Activated effector memory CD4-positive, alpha-beta T cell treated with Interleukin-2 at 50 U/mL for 16 hours (primary cell): ENCODE measurements around the gene GDF2.

Experiments
- DNase-seq: peaks from one replicate; pipeline ENCODE4 v3.0.0-alpha.2; 2020

Gene GDF2

DNA sequence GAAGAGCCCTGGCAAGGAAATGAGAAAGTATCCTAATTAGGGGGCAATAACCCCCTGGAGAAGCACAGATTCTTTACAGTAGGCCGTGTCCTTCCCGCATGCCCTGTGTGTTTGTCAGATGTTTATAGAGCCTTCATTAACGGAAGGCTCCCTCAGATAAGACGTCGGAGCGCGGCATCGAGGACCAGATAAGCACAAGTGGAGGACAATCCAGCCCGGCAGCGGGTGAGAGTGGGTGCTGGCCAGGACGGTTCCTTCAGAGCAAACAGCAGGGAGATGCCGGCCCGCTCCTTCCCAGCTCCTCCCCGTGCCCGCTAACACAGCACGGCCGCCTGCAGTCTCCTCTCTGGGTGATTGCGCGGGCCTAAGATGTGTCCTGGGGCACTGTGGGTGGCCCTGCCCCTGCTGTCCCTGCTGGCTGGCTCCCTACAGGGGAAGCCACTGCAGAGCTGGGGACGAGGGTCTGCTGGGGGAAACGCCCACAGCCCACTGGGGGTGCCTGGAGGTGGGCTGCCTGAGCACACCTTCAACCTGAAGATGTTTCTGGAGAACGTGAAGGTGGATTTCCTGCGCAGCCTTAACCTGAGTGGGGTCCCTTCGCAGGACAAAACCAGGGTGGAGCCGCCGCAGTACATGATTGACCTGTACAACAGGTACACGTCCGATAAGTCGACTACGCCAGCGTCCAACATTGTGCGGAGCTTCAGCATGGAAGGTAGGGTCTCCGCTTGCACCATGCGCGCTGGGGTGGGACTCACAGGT, at the start of gene GDF2:
TSS of gene GDF2 (plus strand) at position 155 of the 762 bp plus-strand sequence. CDS start at position 370, 215 bp downstream.
- DNase-seq, result no peak

DNA sequence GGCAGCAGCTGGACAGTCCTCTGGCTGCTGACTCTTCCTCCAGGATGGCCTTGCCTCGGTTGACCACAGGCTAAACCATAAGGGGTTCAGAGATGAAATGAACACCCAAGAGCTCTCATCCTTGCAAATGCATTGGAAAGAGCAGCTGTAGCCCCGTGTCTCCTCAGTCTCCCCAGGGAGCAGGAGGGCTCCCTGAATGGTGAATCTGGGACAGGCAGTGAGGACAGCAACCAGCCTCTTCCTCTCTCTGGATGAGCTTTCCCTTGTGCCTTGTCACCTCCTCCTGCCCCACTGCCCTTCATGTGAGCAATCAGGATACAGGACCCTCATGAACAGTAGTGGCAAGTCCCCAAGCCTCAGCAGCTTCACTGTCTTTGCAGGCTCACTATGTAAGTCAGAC, 46.2 kb upstream of the GDF2 start:
- no peak for DNase-seq

DNA sequence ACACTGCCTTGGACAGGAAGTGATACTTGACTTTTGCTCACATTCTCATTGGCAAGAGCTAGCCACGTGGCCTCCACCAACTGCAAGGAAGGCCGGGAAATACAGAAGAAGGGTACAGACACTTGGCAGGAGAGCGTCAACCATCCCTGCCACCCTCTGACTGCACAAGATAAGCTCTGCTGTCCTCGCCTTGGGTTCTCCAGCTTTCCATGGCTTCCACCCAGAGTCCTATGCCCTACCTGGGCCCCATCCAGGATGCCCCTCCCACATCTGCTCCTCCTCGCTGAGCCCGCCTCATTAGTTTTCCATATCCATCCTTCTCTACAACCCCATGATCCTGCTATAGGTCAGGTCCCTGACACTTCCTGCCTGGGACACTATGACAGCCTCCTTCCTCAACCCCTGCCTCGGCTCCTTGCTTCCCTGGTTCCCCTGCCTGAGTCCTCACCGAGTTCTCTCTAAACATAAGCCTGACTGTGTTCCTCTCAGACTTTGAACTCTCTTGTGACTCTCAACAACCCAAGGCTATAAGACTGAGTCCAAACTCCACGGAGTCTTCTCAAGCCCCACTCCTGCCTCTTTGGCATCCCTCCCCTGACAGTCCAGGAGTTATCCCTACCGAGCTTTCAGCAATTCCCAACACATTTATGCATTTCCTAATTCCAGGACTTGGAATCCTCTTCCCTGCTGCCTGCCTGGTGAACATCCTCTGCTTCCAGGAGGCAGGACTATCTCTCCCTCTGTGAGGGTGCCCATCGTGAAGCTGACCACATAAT, 45.5 kb upstream of the GDF2 start:
- DNase-seq, result no peak

- peak; percentile 50 for DNase-seq
These were observed 44.7 kb upstream of the GDF2 start for GRCh38 chr10:47277352-47278151.

DNA sequence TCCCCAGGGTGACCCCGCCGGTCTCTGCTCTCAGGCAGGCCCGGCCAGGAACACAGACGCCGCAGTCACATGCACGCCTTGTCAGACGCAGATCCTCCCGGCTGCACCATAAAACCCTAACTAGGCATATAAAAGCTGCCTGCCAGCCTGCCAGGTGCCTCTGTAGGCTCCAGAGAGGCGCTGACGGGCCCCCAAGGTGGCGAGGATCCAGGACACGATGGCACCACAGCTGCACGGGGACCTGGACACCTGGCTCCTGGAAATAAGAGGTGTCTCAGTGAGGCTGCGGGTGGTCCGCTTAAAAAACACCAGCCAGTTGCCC, 44.1 kb upstream of the GDF2 start:
- no peak for DNase-seq

- no peak for DNase-seq
These were observed 43.5 kb upstream of the GDF2 start for GRCh38 chr10:47278720-47279119.

- DNase-seq, result no peak
These were observed 43.0 kb upstream of the GDF2 start for GRCh38 chr10:47279276-47279675.

GRCh38 chr10:47282005-47282656, 40.1 kb upstream of the GDF2 start:
- no peak for DNase-seq

DNA sequence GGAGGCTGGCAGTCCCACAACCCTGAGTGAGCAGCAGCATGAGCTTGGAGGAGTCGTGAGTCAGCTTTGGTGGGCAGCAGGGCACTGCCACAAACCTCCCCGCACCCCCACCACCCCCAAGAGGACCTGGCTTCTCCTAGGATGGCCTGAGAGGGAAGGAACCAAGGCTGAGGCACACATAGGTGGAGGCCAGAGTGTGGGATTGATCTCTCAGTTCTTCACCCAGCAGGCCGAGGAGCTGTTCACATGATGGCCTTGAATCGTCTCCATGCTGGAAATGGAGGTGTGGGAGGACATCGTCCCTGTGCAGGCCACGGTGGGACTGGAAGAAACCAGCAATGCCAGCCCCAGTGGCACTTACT, 39.6 kb upstream of the GDF2 start:
- no peak for DNase-seq

DNA sequence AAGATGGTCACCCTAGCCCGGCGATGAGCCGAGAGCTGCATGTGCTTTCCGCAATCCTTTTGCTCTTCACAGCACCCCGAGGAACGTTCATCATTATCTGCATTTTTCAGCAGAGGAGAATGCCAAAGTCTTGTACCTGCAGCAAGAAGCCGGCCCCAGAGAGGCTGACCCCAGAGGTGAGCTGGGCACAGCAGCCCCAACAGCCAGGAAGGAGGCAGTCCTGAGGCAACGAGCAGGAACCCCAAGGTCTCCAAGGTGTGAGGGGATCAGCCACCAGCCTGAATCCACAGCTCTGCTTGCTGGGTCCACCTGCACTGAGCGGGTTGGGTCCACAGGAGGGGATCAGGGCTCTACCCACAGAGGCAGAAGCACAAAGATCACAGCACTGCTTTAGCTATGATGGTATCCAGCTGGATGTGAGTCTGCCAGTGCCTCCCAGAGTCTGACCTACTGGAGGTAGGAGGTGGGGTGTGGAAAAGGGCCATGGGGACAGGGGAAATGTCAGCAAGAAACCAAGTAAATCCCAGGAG, 39.1 kb upstream of the GDF2 start:
- DNase-seq, result no peak

- DNase-seq, result no peak
These were observed 38.4 kb upstream of the GDF2 start for GRCh38 chr10:47283848-47284247.

DNA sequence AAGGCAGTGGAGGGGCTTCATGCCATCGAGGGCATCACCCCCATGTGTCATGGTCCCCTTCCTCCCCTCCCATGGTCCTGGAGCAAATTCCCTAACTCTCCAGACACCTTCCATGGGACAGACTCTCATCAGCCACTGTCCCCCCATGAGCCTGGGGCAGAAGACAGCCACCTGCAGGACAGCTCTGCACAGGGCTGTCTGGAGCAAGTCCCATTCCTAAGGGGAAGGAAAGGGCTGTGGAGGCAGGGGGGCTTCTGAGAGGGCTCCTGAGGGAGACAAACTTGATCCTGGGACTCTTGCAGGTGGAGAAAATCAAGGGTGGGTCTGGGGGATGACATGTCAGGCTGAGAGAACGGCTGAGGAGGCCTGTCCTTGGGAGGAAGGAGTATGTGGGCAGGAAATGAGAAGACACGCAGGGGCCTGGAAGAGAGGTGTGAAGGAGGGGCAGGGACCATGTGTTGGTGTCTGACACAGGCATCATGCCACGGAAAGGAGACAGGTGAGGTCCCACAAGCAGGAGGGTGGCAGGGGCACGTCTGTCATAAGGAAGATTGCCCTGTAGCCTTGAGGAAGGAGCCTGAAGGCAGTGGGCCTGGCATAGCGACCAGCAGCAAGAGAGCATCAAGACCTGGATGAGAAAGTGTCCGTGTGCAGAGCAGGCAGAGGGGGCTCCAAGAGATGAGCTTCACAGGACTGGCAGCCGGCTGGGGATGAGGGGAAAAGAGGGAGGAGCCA, 36.7 kb upstream of the GDF2 start:
- no peak for DNase-seq

- no peak for DNase-seq
These were observed 36.1 kb upstream of the GDF2 start for GRCh38 chr10:47286116-47286505.

- no peak for DNase-seq
These were observed 35.5 kb upstream of the GDF2 start for GRCh38 chr10:47286591-47287315.

GRCh38 chr10:47287365-47287802, 34.9 kb upstream of the GDF2 start:
- DNase-seq, result no peak

- DNase-seq, result no peak
These were observed 34.4 kb upstream of the GDF2 start for GRCh38 chr10:47287805-47288204.

DNA sequence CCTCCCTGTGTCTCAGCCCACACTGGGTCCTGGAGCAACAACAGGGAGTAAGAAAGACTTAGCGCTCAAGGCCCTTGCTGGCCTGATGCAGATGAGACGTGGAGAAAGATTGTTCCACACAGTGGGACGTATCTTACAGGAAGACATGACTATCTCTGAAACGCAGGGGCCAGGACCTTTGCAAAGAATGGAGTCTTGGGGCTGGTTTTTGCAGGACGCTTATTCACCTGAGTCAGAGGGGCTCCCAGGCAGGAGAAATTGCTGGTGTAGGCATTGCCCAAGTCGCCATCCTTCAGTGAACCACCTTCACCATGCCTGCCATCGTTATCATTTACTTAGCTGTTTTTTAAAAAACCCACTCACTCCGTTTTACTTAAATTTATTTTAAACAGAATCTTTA, 34.0 kb upstream of the GDF2 start:
- no peak for DNase-seq

GRCh38 chr10:47288916-47289495, 33.2 kb upstream of the GDF2 start:
- no peak for DNase-seq

DNA sequence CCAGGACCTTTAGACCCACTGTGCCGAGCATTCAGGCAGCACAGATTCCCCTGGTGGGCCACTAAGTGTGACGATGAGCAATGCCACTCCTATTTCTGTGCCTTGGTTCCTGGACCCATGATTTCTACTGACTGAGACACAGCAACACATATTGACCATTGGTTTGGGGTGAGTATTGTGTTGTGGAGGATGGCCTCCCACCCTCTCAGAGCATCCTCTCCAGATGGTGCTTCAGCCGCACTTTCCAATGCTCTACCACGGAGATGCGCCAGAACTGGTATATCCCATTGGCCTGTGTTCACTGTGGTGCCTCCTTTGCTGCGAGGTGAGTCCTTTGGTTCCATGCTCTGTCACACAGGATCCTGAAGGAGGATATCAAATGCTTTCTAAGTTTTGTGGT, 32.3 kb upstream of the GDF2 start:
- no peak for DNase-seq

- no peak for DNase-seq
These were observed 31.9 kb upstream of the GDF2 start for GRCh38 chr10:47290338-47290737.

DNA sequence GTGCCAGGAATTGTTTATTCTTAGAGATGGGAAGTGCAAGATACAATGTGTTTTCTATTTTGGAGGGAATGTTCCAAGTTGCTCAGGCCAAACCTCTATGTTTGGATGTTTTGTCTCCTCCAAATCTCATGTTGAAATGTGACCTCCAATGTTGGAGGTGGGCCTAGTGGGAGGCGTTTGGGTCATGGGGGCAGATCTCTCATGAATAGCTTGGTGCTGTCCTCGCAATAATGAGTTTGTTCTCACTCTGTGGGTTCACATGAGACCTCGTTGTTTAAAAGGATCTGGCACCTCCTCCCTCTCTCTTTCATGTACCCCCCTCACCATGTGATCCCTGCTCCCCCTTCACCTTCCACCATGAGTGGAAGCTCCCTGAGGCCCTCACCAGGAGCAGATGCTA, 30.6 kb upstream of the GDF2 start:
- no peak for DNase-seq
